ENCODE data around the gene DNAH2.

The DNAH2 gene

DNA sequence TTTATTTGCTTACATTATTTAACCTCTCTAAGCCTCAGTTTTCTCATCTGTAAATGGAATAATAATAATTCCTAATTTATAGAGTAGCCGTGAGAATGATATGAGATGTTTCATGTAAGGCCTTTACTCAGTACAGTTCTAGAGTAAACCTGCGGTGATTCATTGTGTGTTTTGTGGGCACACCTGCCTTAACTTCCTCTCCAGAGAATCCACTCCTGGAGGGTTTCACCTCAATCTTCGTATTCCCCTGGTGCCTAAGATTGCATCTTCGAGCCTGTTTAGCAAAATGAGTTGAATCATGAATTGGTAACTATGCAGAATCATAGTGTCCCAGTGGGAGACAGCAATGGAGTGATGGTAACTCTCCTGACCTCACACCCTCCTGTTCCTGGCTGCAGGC lies 52.3 kb downstream of the DNAH2 start:
- TF ChIP-seq, protein P1, sequence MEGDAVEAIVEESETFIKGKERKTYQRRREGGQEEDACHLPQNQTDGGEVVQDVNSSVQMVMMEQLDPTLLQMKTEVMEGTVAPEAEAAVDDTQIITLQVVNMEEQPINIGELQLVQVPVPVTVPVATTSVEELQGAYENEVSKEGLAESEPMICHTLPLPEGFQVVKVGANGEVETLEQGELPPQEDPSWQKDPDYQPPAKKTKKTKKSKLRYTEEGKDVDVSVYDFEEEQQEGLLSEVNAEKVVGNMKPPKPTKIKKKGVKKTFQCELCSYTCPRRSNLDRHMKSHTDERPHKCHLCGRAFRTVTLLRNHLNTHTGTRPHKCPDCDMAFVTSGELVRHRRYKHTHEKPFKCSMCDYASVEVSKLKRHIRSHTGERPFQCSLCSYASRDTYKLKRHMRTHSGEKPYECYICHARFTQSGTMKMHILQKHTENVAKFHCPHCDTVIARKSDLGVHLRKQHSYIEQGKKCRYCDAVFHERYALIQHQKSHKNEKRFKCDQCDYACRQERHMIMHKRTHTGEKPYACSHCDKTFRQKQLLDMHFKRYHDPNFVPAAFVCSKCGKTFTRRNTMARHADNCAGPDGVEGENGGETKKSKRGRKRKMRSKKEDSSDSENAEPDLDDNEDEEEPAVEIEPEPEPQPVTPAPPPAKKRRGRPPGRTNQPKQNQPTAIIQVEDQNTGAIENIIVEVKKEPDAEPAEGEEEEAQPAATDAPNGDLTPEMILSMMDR (IDR thresholded peaks at IDR 0.05; ENCODE audit: insufficient read depth, low read depth, low read length, missing control alignments) = no peak
- no peak overlapping the region for H3K4me3 ChIP-seq (ENCODE audit: low read length)
- peak; percentile 54 for DNase-seq (ENCODE audit: low read depth)

DNA sequence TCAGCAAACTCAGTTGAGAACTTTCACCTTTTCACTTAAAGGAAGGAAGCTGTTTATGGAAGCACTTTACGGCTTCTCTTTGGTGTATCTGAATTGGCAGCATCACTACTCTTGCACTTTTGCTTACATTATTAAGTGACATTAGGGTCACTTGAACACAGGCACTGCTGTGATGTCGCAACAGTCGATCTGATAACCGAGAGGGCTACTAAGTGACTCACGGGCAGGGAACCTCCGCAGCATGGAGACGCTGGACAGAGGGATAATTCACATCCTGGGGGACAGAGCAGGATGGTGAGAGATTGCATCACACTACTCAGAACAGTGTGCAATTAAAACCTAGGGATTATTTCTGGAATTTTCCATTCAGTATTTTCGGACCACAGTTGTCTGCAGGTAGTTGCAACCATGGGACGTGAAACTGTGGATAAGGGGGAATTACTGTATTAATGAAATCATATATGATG lies 56.5 kb downstream of the DNAH2 start:
- H3K4me3 ChIP-seq (ENCODE audit: low read length) = no peak overlapping the region
- TF ChIP-seq, protein P1 (IDR thresholded peaks at IDR 0.05; ENCODE audit: insufficient read depth, low read depth, low read length, missing control alignments) = no peak
- DNase-seq (ENCODE audit: low read depth) = no peak

DNA sequence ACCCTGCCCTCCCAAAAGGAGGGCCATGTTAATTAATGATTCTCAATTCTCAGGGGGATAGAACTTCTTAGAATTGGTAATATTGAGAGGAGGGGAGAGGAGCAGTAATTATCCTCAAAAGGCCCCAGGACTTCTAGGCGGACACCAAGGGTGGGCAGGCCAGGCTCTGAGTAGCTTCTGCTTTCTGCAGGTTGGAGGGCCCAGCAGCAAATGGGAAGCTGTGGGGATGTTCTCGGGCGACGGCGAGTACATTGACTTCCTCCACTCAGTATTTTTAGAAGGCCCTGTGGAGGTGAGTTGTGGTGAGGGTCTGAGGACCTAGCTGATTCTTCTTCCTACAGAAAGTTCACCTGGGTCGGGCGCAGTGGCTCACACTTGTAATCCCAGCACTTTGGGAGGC lies 57.5 kb downstream of the DNAH2 start:
- H3K4me3 ChIP-seq (ENCODE audit: low read length) = no peak overlapping the region
- DNase-seq (ENCODE audit: low read depth) = no peak
- TF ChIP-seq, protein P1 (IDR thresholded peaks at IDR 0.05; ENCODE audit: insufficient read depth, low read depth, low read length, missing control alignments) = no peak

DNA sequence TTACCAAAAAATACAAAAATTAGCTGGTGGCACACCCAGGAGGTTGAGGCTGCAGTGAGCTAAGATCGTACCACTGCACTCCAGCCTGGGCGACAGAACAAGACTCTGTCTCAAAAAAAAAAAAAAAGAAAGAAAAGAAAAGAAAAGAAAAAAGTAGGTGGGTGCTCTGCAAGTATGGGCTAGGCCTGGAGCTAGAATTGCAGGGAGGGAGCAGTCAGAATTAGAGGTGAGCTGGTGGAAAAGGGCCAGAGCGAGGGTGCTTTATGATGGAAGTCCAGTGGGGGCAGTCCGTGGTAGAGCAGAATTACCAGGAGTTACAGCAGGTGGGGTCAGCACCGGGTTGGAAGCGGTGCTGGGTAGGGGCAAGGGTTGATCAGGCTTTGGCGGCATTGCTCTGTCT lies 59.5 kb downstream of the DNAH2 start:
- H3K4me3 ChIP-seq (ENCODE audit: low read length) = no peak overlapping the region
- DNase-seq (ENCODE audit: low read depth) = no peak
- TF ChIP-seq, protein P1 (IDR thresholded peaks at IDR 0.05; ENCODE audit: insufficient read depth, low read depth, low read length, missing control alignments) = no peak

DNA sequence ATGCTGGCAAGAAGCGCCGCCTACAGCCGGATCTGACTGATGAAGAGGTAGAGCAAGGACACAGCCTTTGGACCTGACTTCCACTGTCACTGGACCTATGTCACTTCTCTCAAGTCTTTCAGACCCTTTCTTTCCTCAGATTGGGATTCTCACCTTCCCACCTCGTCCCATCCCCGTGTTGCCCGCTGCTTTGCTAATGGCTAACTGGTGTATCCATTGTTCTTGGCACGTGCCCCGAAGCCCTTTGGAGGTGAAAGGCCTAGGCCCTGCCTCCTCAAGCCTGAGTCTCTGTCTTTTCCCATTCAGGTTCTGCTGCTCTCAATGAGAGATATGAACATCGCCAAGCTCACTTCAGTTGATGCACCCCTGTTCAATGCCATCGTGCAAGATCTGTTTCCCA lies 63.2 kb downstream of the DNAH2 start:
- TF ChIP-seq, protein P1 (IDR thresholded peaks at IDR 0.05; ENCODE audit: insufficient read depth, low read depth, low read length, missing control alignments) = no peak
- no peak for DNase-seq (ENCODE audit: low read depth)

DNA sequence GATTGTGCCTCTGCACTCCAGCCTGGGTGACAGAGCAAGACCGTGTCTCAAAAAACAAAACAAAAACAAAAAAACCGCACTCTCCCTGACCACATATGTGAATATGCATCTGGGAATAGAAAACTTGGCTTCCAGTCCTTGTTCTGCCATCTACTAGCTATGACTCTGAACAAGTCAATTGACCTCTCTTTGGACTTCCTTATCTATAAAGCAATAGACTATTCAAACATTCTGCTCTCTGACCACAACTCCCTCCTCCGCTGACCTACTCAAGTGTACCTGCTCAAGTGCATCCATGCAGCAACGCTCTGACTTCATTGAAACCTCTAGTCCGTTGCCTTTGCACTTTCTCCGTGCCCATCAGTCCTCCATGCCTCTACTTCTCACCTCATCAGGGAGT lies 63.9 kb downstream of the DNAH2 start:
- no peak overlapping the region for H3K4me3 ChIP-seq (ENCODE audit: low read length)
- TF ChIP-seq, protein P1 (IDR thresholded peaks at IDR 0.05; ENCODE audit: insufficient read depth, low read depth, low read length, missing control alignments) = no peak
- no peak for DNase-seq (ENCODE audit: low read depth)

More for the DNA sequence above, 63.2 kb downstream of the DNAH2 start:
- H3K4me3 ChIP-seq (ENCODE audit: low read length) = no peak overlapping the region

DNA sequence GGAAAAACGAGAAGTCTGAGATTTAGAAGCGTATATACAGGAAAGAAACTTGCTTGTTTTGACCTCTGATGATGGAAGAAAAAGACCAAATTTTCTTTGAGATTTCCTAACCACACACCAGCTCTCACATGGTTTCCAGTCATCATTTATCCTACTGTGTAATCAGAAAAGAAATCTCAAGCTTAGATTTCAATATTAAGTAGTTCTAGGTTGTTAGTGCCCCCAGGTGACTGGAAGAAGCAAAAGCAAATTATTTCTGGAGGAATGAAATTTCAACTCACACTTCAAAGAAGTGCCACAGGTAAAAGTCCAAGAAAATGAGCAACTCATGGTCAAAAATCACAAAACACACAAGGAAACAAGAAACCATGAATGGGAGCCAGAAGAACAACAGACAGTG lies 64.7 kb downstream of the DNAH2 start:
- peak; percentile 18 for DNase-seq (ENCODE audit: low read depth)
- TF ChIP-seq, protein P1 (IDR thresholded peaks at IDR 0.05; ENCODE audit: insufficient read depth, low read depth, low read length, missing control alignments) = no peak
- no peak overlapping the region for H3K4me3 ChIP-seq (ENCODE audit: low read length)

Data from epithelial cell of esophagus (primary cell).